Panc1 (cell line): ENCODE results near the gene NKRF. TPM values are rescaled to one million over a fixed set of nuclear protein-coding genes. Genes with fewer than 3 reads are reported as not detected.

Experiments used
- ATAC-seq: fragments of 200-7000 bp; cut with Tn5 transposase; 2 replicates; pipeline ENCODE4 v1.9.1; 2020; ENCODE audit warnings: mild to moderate bottlenecking, moderate library complexity
- BruUV-seq: library from RNA; stranded (reverse); fragments of 400-500 nt; replicated peaks from 2 replicates; lab custom pipeline; 2021; lab: Mats Ljungman, UMichigan
- CTCF ChIA-PET: fragments of 300-600 bp; sonication (Branson Sonifier 250); formaldehyde crosslinking; loops from one replicate; lab custom pipeline; 2022; ENCODE audit warnings: antibody characterized with exemption; lab: Charles Lee
- POLR2A ChIA-PET: fragments of 300-600 bp; sonication (Branson Sonifier 250); formaldehyde crosslinking; loops from one replicate; lab custom pipeline; 2022; ENCODE audit warnings: antibody characterized with exemption; lab: Charles Lee
- DNase-seq: peaks from one replicate; pipeline ENCODE4 v3.0.0-alpha.2; 2010; ENCODE audit warnings: low read depth, low spot score
- H3K27ac ChIP-seq: 2 replicates; pipeline ENCODE4 v1.5.1; 2011; ENCODE audit warnings: mild to moderate bottlenecking, low read length, inconsistent platforms
- H3K27me3 ChIP-seq: fragments of 200-500 bp; sonication (Bioruptor generic); 2 replicates; pipeline ENCODE4 v1.6.0; 2014; ENCODE audit warnings: low read length, inconsistent platforms; ENCODE audit not compliant: control insufficient read depth, insufficient read depth
- H3K36me3 ChIP-seq: fragments of 200-500 bp; sonication (Bioruptor generic); 2 replicates; pipeline ENCODE4 v1.5.1; 2014; ENCODE audit warnings: inconsistent platforms, mild to moderate bottlenecking, low read length, moderate library complexity; ENCODE audit not compliant: control insufficient read depth, insufficient read depth
- H3K4me1 ChIP-seq: 2 replicates; pipeline ENCODE4 v1.5.1; 2011; ENCODE audit warnings: inconsistent platforms, mild to moderate bottlenecking, low read length, moderate library complexity; ENCODE audit not compliant: control insufficient read depth, insufficient read depth
- H3K4me3 ChIP-seq, 2 experiments: 2 replicates each; pipeline ENCODE4 v1.5.1; 2011 to 2012; ENCODE audit warnings: low read depth in 2 of 2, low read length in 2 of 2, mild to moderate bottlenecking in 2 of 2, inconsistent platforms in 1 of 2, moderate library complexity in 1 of 2
- H3K9me3 ChIP-seq: fragments of 200-500 bp; sonication (Bioruptor generic); 2 replicates; pipeline ENCODE4 v1.5.1; 2014; ENCODE audit warnings: low read depth, mild to moderate bottlenecking, inconsistent platforms, low read length, moderate library complexity; ENCODE audit not compliant: control insufficient read depth, insufficient read depth
- CTCF ChIP-seq: fragments of 450-650 bp; IDR thresholded peaks from 2 replicates; pipeline ENCODE4 v1.5.1; 2017; ENCODE audit warnings: mild to moderate bottlenecking
- POLR2AphosphoS5 ChIP-seq: IDR thresholded peaks from 2 replicates; pipeline ENCODE4 v1.6.1; 2012; ENCODE audit warnings: mild to moderate bottlenecking, low read depth, low read length, moderate library complexity
- REST ChIP-seq, 2 experiments: IDR thresholded peaks; 2 replicates each; pipeline ENCODE4 v1.6.1; 2011 to 2012; ENCODE audit warnings: low read depth in 2 of 2, control low read depth in 1 of 2, low read length in 1 of 2, mild to moderate bottlenecking in 1 of 2, moderate library complexity in 1 of 2; ENCODE audit not compliant: insufficient read depth in 1 of 2
- SIN3A ChIP-seq: IDR thresholded peaks from 2 replicates; pipeline ENCODE4 v1.6.1; 2012; ENCODE audit warnings: low read depth, mild to moderate bottlenecking, low read length, moderate library complexity, borderline replicate concordance; ENCODE audit not compliant: insufficient read depth
- TCF7L2 ChIP-seq: IDR thresholded peaks from 2 replicates; pipeline ENCODE4 v1.6.1; 2011; ENCODE audit warnings: mild to moderate bottlenecking, low read depth, low read length, inconsistent platforms
- in situ Hi-C: cut with HindIII; loops from 2 replicates; pipeline ENCODE4 v1.10.0; 2016; ENCODE audit warnings: low sequenced_read_pairs, low pct_unique_long_range_greater_than_20kb
- intact Hi-C: fragments of 100-400 bp; cut with micrococcal nuclease; formaldehyde crosslinking; loops from one replicate; pipeline ENCODE4 v1.10.0; 2022; ENCODE audit not compliant: unreplicated experiment
- total RNA-seq: library from RNA; stranded (reverse); gene quantifications from one replicate; pipeline ENCODE4 v1.2.1, GENCODE V29; 2021; ENCODE audit not compliant: unreplicated experiment

NKRF gene
- total RNA-seq, 1 experiment from 2014 or later, result 25.5 TPM

GRCh38 chrX:119647552-119648420 lies 41.6 kb upstream of the NKRF start:
- POLR2A ChIA-PET, result no interaction called here
- no peak for TF ChIP-seq TCF7L2
- TF ChIP-seq SIN3A, result no peak
- TF ChIP-seq POLR2AphosphoS5, result no peak
- no peak for TF ChIP-seq REST (IDR thresholded peaks at IDR 0.05; ENCODE audit: insufficient read depth in 1 of 2, low read depth in 2 of 2, low read length in 1 of 2)
- no peak for TF ChIP-seq CTCF
- BruUV-seq, result no TSS peak

GRCh38 chrX:119647089-119647488 lies 40.9 kb upstream of the NKRF start:
- intact Hi-C loops (no loop called here), in situ Hi-C loops (no loop called here)
- Histone ChIP-seq H3K9me3 (no peaks in the 10 kb centered on the region), H3K4me3 (no peak overlapping the region), H3K36me3 (no peaks in the 10 kb centered on the region; the same call in 1 of the 2 replicates), H3K4me1 (no peaks in the 10 kb centered on the region), H3K27ac (no peak overlapping the region), H3K27me3 (no peaks in the 10 kb centered on the region)
- no TSS peak for BruUV-seq
- ChIA-PET CTCF (no interaction called here), POLR2A (no interaction called here)
- DNase-seq (no peak), ATAC-seq (no peak)
- no peak for TF ChIP-seq POLR2AphosphoS5
- no peak for TF ChIP-seq TCF7L2
- no peak for TF ChIP-seq CTCF
- TF ChIP-seq SIN3A, result no peak
- no peak for TF ChIP-seq REST (IDR thresholded peaks at IDR 0.05; ENCODE audit: insufficient read depth in 1 of 2, low read depth in 2 of 2, low read length in 1 of 2)

More at GRCh38 chrX:119647552-119648420, 41.6 kb upstream of the NKRF start:
- CTCF ChIA-PET, result no interaction called here
- no peaks in the 10 kb centered on the region for H3K9me3 ChIP-seq
- DNase-seq (no peak), ATAC-seq (no peak)
- no peaks in the 10 kb centered on the region for H3K4me1 ChIP-seq
- H3K4me3 ChIP-seq, result no peak overlapping the region
- no peak overlapping the region for H3K27ac ChIP-seq
- no peaks in the 10 kb centered on the region; the same call in 1 of the 2 replicates for H3K36me3 ChIP-seq
- no peaks in the 10 kb centered on the region for H3K27me3 ChIP-seq
- in situ Hi-C loops (no loop called here), intact Hi-C loops (no loop called here)
